Thoracic aorta (tissue), 2 donors: Measurements from ENCODE around the gene UQCRC1. TPM values are rescaled to one million over a fixed set of nuclear protein-coding genes. Genes with fewer than 3 reads are reported as not detected.

Source experiments
- ATAC-seq: fragments of 150-250 bp; one replicate; pipeline ENCODE4 v1.8.0; 2017; ENCODE audit warnings: low read depth; ENCODE audit not compliant: insufficient number of reproducible peaks, low FRiP score
- DNase-seq: peaks from one replicate; pipeline ENCODE4 v3.0.0-alpha.2; 2020; ENCODE audit warnings: low spot score
- H3K27ac ChIP-seq, 2 donors: fragments of 200-600 bp; sonication (generic); 1 replicate in 1 of 2; 2 replicates in 1 of 2; pipeline ENCODE4 v1.5.1; 2016; ENCODE audit warnings: mild to moderate bottlenecking in 2 of 2, moderate library complexity in 2 of 2
- H3K27me3 ChIP-seq: fragments of 200-600 bp; sonication (generic); replicated peaks from 2 replicates; pipeline ENCODE4 v1.6.0; 2016; ENCODE audit warnings: mild to moderate bottlenecking; ENCODE audit not compliant: insufficient read depth
- H3K36me3 ChIP-seq: fragments of 200-600 bp; sonication (generic); one replicate; pipeline ENCODE4 v1.5.1; 2016
- H3K4me1 ChIP-seq, 2 donors: fragments of 200-600 bp; sonication (generic); 1 replicate in 1 of 2; 2 replicates in 1 of 2; pipeline versions ENCODE4 v1.5.1 to v1.6.0; 2016; ENCODE audit warnings: low read depth in 2 of 2, mild to moderate bottlenecking in 1 of 2; ENCODE audit not compliant: control insufficient read depth in 1 of 2
- H3K4me3 ChIP-seq: fragments of 200-600 bp; sonication (generic); 2 replicates; pipeline ENCODE4 v1.5.1; 2016; ENCODE audit warnings: mild to moderate bottlenecking
- H3K9me3 ChIP-seq: fragments of 200-600 bp; sonication (generic); 2 replicates; pipeline ENCODE4 v1.5.1; 2016
- total RNA-seq, 2 donors: library from RNA; depleted of rRNA; stranded (reverse); fragments of >200 nt; gene quantifications; one replicate each; pipeline versions ENCODE4 v1.1.0 to v1.2.3, GENCODE V29; 2016
- TF ChIP-seq, protein P1 (sequence below): fragments of 200-600 bp; sonication (generic); IDR thresholded peaks from one replicate; pipeline ENCODE4 v1.5.1; 2019; ENCODE audit warnings: antibody characterized with exemption

Gene UQCRC1
- total RNA-seq, 2 donors from 2014 or later, result 226 to 234 TPM

DNA sequence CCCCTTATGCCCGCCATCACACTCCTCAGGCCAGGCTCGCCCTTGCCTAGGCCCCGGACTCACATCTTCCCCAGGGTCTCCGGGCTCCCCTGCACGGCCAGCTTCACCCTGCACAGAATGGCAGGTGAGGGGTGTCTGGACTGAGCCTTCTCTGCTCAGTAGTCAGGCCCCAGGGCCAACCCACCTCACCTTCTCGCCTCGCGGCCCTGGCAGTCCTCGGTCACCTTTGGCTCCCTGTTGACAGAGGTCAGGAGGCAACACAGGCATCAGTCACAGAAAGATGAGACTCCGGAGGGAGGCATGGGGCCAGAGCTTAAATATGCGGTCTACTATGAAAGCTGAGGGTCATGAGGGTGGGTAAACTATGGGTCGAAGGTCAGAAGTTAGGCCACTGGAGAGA lies 37.5 kb downstream of the UQCRC1 start:
- no peaks in the 10 kb centered on the region for H3K27me3 ChIP-seq
- DNase-seq (no peak), ATAC-seq (no peak)
- H3K27ac ChIP-seq, result no peak overlapping the region
- H3K4me1 ChIP-seq, result no peaks in the 10 kb centered on the region
- no peak overlapping the region for H3K4me3 ChIP-seq
- H3K36me3 ChIP-seq, result no peaks in the 10 kb centered on the region
- TF ChIP-seq, protein P1, sequence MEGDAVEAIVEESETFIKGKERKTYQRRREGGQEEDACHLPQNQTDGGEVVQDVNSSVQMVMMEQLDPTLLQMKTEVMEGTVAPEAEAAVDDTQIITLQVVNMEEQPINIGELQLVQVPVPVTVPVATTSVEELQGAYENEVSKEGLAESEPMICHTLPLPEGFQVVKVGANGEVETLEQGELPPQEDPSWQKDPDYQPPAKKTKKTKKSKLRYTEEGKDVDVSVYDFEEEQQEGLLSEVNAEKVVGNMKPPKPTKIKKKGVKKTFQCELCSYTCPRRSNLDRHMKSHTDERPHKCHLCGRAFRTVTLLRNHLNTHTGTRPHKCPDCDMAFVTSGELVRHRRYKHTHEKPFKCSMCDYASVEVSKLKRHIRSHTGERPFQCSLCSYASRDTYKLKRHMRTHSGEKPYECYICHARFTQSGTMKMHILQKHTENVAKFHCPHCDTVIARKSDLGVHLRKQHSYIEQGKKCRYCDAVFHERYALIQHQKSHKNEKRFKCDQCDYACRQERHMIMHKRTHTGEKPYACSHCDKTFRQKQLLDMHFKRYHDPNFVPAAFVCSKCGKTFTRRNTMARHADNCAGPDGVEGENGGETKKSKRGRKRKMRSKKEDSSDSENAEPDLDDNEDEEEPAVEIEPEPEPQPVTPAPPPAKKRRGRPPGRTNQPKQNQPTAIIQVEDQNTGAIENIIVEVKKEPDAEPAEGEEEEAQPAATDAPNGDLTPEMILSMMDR, result no peak
- no peaks in the 10 kb centered on the region for H3K9me3 ChIP-seq

DNA sequence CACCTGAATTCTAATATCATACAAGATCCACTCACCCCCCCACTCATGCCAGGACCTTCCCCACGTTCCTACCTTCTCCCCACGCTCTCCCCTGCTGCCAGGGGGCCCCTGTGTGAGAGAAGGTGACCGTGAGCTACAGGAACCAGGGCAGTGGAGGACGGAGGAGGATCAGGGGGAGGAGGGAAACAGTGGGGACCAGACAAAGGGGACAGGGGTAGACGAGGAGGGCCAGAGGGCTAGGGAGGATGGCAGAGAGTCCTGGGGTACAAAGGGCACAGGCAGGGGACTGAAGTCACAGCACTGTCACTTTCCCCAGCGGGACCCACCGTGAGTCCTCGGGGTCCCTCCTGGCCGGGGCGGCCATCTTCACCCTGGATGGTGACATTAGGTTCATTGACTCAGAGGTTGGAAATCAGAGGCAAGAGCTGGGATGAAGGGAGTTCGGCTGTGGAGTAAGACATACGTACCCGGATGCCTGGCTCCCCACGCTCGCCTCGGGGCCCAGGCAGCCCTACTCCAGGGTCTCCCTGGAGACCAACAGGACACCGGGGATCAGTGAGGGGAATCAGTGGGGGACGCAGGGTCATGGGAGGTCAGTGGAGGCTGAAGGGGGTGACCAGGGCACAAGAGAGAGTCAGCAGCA lies 39.5 kb downstream of the UQCRC1 start:
- Histone ChIP-seq H3K36me3 (no peaks in the 10 kb centered on the region), H3K4me1 (no peaks in the 10 kb centered on the region), H3K27me3 (no peaks in the 10 kb centered on the region), H3K9me3 (no peaks in the 10 kb centered on the region), H3K4me3 (no peak overlapping the region), H3K27ac (no peak overlapping the region)
- DNase-seq (no peak), ATAC-seq (no peak)
- TF ChIP-seq, protein P1, result no peak

DNA sequence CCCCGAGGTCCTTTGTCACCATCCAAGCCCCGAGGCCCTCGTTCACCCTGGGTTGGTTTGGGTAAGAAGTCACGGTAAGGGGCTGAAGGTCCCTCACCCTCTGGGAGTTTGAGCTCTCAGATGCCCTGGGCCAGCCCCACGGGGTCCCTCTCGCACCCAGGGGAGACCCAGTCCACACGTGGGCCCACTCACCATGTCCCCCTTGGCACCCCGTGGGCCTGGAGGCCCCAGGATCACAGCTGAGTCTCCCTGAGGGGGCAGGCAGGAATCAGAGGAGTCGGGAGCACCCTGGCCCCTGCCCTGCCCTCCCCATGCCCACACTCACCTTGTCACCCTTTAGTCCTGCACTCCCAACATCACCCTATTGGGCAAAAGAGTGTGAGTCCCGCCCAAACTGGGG lies 40.0 kb downstream of the UQCRC1 start:
- Histone ChIP-seq H3K9me3 (no peaks in the 10 kb centered on the region), H3K4me1 (no peaks in the 10 kb centered on the region), H3K27me3 (no peaks in the 10 kb centered on the region), H3K4me3 (no peak overlapping the region), H3K27ac (no peak overlapping the region), H3K36me3 (no peaks in the 10 kb centered on the region)
- ATAC-seq (no peak), DNase-seq (no peak)
- TF ChIP-seq, protein P1, result no peak

DNA sequence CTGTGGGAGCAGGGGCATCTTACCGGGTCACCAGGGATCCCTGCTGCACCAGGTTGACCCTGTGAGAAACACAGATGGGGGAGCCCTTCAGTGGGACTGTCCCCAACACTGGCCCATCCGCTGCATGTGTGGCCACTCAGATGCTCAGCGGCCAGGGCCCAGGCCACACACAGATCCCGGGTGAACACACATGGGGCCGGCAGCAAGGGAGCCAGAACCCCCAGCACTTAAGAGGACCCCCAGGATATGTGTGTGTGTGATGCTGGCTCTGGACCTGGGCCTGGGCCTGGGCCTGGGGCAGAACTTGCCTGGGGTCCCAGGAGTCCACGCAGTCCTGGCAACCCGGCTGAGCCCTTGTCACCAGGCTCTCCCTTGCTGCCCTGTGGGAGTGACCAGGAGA lies 41.0 kb downstream of the UQCRC1 start:
- DNase-seq (no peak), ATAC-seq (no peak)
- H3K27me3 ChIP-seq, result no peaks in the 10 kb centered on the region
- H3K4me1 ChIP-seq, result no peaks in the 10 kb centered on the region
- no peak overlapping the region for H3K27ac ChIP-seq
- H3K4me3 ChIP-seq, result no peak overlapping the region
- H3K36me3 ChIP-seq, result no peaks in the 10 kb centered on the region
- TF ChIP-seq, protein P1, result no peak
- no peaks in the 10 kb centered on the region for H3K9me3 ChIP-seq

DNA sequence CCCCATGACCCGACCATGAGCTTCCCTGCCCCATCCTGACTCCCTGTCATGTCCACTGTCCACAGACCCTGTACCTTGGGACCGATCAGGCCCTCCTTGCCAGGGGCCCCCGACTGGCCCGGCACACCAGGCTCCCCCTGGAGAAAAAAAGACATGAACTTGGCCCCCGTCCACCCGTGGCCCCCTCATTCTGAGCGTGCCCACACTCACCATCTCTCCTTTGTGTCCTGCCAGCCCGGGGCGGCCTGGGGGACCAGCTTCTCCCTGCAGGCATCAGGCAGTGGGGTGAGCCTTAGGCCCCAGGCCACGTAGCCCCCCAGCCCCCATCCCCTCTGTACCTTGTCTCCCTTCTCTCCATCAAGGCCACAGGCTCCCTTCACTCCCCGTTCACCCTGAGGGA lies 41.9 kb downstream of the UQCRC1 start:
- Histone ChIP-seq H3K27me3 (no peaks in the 10 kb centered on the region), H3K4me1 (no peaks in the 10 kb centered on the region)

More for the DNA sequence above, 41.9 kb downstream of the UQCRC1 start:
- ATAC-seq (no peak), DNase-seq (no peak)
- Histone ChIP-seq H3K4me3 (no peak overlapping the region), H3K36me3 (no peaks in the 10 kb centered on the region), H3K27ac (no peak overlapping the region), H3K9me3 (no peaks in the 10 kb centered on the region)
- TF ChIP-seq, protein P1, result no peak
